GM12874 (cell line): ENCODE results near the gene SYMPK.

Source experiments
- CTCF ChIP-seq: IDR thresholded peaks from 2 replicates; pipeline ENCODE4 v1.5.1; 2011; ENCODE audit warnings: low read depth, mild to moderate bottlenecking, control low read depth, low read length, moderate library complexity; ENCODE audit not compliant: insufficient read depth

SYMPK gene

GRCh38 chr19:45834970-45835369 lies 28.0 kb downstream of the SYMPK start:
- TF ChIP-seq CTCF = no peak

GRCh38 chr19:45828945-45829344 lies 34.0 kb downstream of the SYMPK start:
- TF ChIP-seq CTCF = no peak

- TF ChIP-seq CTCF = no peak
Observed at GRCh38 chr19:45828523-45828922, 34.4 kb downstream of the SYMPK start.

- TF ChIP-seq CTCF = no peak
Observed at GRCh38 chr19:45827459-45828093, 35.4 kb downstream of the SYMPK start.

- TF ChIP-seq CTCF = no peak
Observed at GRCh38 chr19:45826934-45827333, 36.0 kb downstream of the SYMPK start.

GRCh38 chr19:45825917-45826893 lies 36.7 kb downstream of the SYMPK start:
- no peak for TF ChIP-seq CTCF

GRCh38 chr19:45825263-45825605 lies 37.7 kb downstream of the SYMPK start:
- no peak for TF ChIP-seq CTCF
